SIG-M5 (cell line): ENCODE results near the gene PIWIL4.

Experiments
- DNase-seq: peaks from one replicate; lab custom pipeline; 2025; lab: John Stamatoyannopoulos, UW

PIWIL4 gene

GRCh38 chr11:94567181-94567670, at the start of gene PIWIL4:
Gene PIWIL4 (plus strand): TSS chr11:94567368. CDS start chr11:94567519, 151 bp downstream.
- DNase-seq: no peak

- no peak for DNase-seq
Observed at GRCh38 chr11:94518300-94518699, 48.9 kb upstream of the PIWIL4 start.

GRCh38 chr11:94519478-94520084, 47.6 kb upstream of the PIWIL4 start:
- no peak for DNase-seq

GRCh38 chr11:94521684-94522083, 45.5 kb upstream of the PIWIL4 start:
- no peak for DNase-seq

- no peak for DNase-seq
Observed at GRCh38 chr11:94524341-94524740, 42.8 kb upstream of the PIWIL4 start.

GRCh38 chr11:94525546-94526324, 41.4 kb upstream of the PIWIL4 start:
- DNase-seq: no peak

- DNase-seq: no peak
Observed at GRCh38 chr11:94526645-94527438, 40.3 kb upstream of the PIWIL4 start.

- DNase-seq: no peak
Observed at GRCh38 chr11:94528551-94528950, 38.6 kb upstream of the PIWIL4 start.

- DNase-seq: no peak
Observed at GRCh38 chr11:94532211-94532610, 35.0 kb upstream of the PIWIL4 start.

- DNase-seq: no peak
Observed at GRCh38 chr11:94533206-94533605, 34.0 kb upstream of the PIWIL4 start.

GRCh38 chr11:94533696-94534630, 33.2 kb upstream of the PIWIL4 start:
- DNase-seq: peak; percentile 32

GRCh38 chr11:94536386-94536785, 30.8 kb upstream of the PIWIL4 start:
- DNase-seq: no peak

- no peak for DNase-seq
Observed at GRCh38 chr11:94537031-94537600, 30.1 kb upstream of the PIWIL4 start.

GRCh38 chr11:94539420-94539819, 27.7 kb upstream of the PIWIL4 start:
- DNase-seq: no peak

GRCh38 chr11:94543695-94544645, 23.2 kb upstream of the PIWIL4 start, which contains the start of gene FUT4:
Gene FUT4 (plus strand): TSS chr11:94543921. CDS start chr11:94544134, 213 bp downstream.
- peak; percentile 21 for DNase-seq

- DNase-seq: no peak
Observed at GRCh38 chr11:94544646-94545263, 22.4 kb upstream of the PIWIL4 start.

- no peak for DNase-seq
Observed at GRCh38 chr11:94545264-94546161, 21.7 kb upstream of the PIWIL4 start.

GRCh38 chr11:94546162-94546470, 21.1 kb upstream of the PIWIL4 start:
- DNase-seq: no peak

GRCh38 chr11:94546886-94547285, 20.3 kb upstream of the PIWIL4 start:
- DNase-seq: no peak
